Islet of Langerhans (tissue), 1 donor: ENCODE data around the gene SEZ6L2.
A peak's percentile ranks its signal among the peaks of the same experiment; 100 is the strongest.
"Not testable (repeated sequence)": the region's sequence is repeated elsewhere in the genome, so short reads cannot be mapped to it uniquely, and the experiment has no call there.

Experiments
- FAIRE-seq: peaks from one replicate; lab custom pipeline; 2011; peaks lifted over from hg19 to GRCh38; lab: Jason Lieb, UNC

The SEZ6L2 gene

GRCh38 chr16:29881050-29881449, 18.3 kb downstream of the SEZ6L2 start:
- FAIRE-seq, result no peak

GRCh38 chr16:29878172-29878571, 21.2 kb downstream of the SEZ6L2 start:
- no peak for FAIRE-seq

GRCh38 chr16:29877266-29877961, 21.9 kb downstream of the SEZ6L2 start:
- no peak for FAIRE-seq

GRCh38 chr16:29876594-29877249, 22.6 kb downstream of the SEZ6L2 start:
- no peak for FAIRE-seq

- no peak for FAIRE-seq
Observed at GRCh38 chr16:29876217-29876593, 23.1 kb downstream of the SEZ6L2 start.

- no peak for FAIRE-seq
Observed at GRCh38 chr16:29875206-29875605, 24.1 kb downstream of the SEZ6L2 start.

GRCh38 chr16:29873319-29873718, 26.0 kb downstream of the SEZ6L2 start:
- no peak for FAIRE-seq

GRCh38 chr16:29871822-29872546, 27.4 kb downstream of the SEZ6L2 start:
- FAIRE-seq, result no peak

GRCh38 chr16:29869067-29869466, 30.3 kb downstream of the SEZ6L2 start:
- not testable (repeated sequence) for FAIRE-seq

- no peak for FAIRE-seq
Observed at GRCh38 chr16:29868396-29869009, 30.8 kb downstream of the SEZ6L2 start.

GRCh38 chr16:29864205-29864604, 35.1 kb downstream of the SEZ6L2 start:
- FAIRE-seq, result no peak

- FAIRE-seq, result no peak
Observed at GRCh38 chr16:29863669-29863984, 35.7 kb downstream of the SEZ6L2 start.

- FAIRE-seq, result peak; percentile 70
Observed at GRCh38 chr16:29862884-29863668, 36.3 kb downstream of the SEZ6L2 start, which contains the start of gene CDIPT. Gene CDIPT, minus strand, starts transcription at chr16:29863226. Its CDS starts 369 bp downstream, at chr16:29862857.

- FAIRE-seq, result no peak
Observed at GRCh38 chr16:29862383-29862883, 36.9 kb downstream of the SEZ6L2 start.

- FAIRE-seq, result no peak
Observed at GRCh38 chr16:29860218-29860617, 39.1 kb downstream of the SEZ6L2 start.

GRCh38 chr16:29858974-29859373, 40.4 kb downstream of the SEZ6L2 start:
- no peak for FAIRE-seq

- FAIRE-seq, result no peak
Observed at GRCh38 chr16:29858149-29858849, 41.1 kb downstream of the SEZ6L2 start.

GRCh38 chr16:29857133-29857760, 42.1 kb downstream of the SEZ6L2 start:
- no peak for FAIRE-seq

GRCh38 chr16:29854520-29855100, 44.7 kb downstream of the SEZ6L2 start:
- FAIRE-seq, result no peak

- no peak for FAIRE-seq
Observed at GRCh38 chr16:29852654-29853053, 46.7 kb downstream of the SEZ6L2 start.
